Measurements from ENCODE around the gene RABGAP1L.
"Not testable (repeated sequence)": the region's sequence is repeated elsewhere in the genome, so short reads cannot be mapped to it uniquely, and the experiment has no call there.

The RABGAP1L gene

DNA sequence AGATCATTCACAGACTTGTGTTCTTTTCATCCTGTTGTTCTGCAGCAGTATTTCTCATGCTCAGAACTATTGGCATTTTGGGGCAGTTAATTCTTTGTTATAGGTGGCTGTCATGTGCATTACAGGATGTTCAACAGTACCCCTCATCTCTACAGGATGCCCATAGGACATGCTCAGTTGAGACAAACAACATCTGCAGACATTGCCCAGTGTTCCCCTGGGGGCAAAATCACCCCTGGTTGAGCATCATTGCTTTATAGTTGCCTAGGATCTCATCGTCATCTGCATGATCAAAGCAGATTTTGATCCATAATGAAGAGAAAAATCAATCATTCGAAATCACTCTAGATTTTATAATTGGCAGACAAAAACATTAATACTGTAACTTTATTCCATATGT, 617.9 kb downstream of the RABGAP1L start:
- DNase-seq = no peak

DNA sequence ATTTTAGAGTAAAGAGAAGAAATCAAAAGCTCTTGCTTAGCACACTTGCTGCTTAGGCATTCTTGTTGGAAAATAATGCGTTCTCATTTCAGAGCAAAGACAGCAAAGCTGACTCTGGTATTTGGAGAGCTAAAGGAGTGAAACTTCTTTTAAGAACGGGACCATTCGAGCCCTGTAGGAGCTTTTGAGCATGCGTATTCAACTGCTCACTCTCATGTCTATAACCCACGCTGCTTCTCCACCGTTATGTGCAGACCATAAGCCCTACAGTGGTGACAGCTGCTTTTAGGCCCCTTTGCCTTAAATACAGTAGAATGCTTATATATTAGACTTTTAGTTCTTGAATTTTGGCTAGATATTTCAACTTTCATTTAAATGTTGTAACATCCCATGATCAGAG, 626.2 kb downstream of the RABGAP1L start:
- no peak for DNase-seq

DNA sequence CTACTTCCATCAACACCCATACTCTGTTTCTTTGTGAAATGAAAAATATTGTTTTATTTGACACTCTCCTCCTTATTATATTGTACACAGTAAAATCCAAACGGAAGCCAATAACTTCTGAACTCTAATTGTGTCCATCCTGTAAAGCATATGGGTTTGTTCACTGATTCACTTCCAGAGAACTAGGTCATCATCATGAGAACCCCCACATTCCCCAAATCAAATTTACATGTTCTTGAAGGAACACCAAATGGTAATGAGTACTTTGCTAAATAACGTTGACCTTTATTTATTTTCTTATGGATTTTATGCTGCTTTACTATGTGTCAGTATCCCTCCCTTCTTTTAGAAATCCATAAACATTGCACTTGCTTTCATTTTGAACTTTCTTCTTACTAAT, 627.0 kb downstream of the RABGAP1L start:
- no peak for DNase-seq

DNA sequence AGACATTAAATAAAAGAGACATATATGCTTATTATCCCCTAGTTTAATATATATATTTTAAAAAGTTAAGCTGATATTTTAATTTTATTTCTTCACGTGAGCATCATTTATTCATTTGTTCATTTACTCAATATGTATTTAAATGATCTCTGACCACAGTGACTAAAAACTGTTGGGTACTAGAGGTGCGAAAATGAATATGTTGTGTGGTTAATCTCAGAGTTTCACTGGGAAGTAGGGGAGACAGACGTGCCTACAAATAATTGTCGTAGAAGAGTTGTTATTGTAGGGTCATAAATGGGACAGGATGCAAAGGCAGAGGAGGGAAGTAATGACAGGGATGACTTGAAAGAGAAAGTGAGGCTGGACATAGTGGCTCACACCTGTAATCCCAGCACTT, 627.4 kb downstream of the RABGAP1L start:
- DNase-seq = no peak

DNA sequence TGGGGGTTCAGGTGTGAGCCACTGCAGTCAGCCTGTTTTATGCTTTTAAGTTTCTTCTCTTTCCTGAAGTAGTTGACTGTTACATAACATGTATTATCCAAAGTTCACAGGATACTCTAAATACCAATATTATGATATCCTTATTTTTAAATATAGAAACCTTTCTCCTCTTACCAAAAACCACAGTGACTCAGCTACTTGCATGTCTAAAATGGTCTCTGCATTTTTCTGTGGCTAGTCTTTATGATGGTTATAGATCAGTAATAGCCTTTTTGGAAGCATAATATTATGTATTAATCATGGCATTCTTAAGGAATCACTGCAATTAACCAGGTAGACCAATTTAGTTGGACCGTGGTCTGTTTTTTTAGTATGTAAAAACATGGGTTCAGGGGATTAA, 629.7 kb downstream of the RABGAP1L start:
- no peak for DNase-seq

DNA sequence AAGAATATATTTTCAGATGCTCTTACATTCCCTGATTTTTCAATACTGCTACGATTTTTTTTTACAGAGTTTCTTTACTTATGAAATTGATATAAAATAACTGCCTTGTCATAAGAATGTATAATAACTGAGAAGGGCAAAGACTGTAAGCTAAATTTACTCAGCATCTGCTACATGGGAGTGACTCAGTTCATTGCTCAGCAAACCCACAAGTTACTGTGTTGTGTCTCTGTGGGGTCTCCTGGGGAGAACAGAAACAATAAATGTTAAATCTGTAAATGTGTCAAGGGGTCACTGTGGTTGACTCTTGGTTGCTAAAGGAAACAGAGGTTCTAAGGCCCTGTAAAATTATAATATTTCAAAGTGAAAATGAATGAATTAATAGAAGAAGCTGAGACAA, 630.1 kb downstream of the RABGAP1L start:
- no peak for DNase-seq

DNA sequence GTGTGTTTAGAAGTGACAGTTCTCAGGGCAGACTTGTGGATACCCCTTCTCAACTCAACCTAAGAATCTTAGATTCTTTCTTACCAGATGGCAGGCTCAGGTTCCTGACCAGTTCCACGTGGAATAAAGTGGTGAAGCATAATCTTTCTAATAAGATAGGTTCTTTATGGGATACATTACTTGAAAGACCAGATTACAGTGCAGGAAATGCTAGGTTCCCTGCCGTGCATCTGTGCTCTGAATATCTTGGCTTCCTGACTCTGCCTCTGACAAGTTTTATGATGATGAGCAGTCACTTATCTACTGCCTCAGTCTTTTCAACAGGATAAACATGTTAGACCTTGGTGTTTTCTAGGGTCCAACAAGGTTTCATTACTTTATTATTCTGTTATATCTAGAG, 632.5 kb downstream of the RABGAP1L start:
- DNase-seq = no peak

DNA sequence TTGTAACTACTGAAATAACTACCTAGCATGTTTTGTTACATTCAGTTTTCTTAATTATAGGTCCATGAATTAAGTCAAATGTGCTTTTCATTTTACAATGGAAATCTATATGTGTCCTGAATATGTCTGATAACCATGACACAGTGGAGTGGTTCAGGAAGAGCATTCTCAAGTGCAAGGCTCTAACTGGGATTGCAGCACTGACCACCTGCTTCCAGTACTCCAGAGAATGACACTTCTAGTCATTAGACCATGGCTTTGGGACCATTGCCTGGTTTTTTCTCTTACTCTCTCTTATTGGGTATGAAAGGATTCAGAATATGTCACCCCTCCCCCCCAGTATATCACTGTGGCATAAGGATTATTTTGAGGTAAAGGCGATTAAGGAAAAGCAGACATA, 635.5 kb downstream of the RABGAP1L start:
- DNase-seq = no peak

DNA sequence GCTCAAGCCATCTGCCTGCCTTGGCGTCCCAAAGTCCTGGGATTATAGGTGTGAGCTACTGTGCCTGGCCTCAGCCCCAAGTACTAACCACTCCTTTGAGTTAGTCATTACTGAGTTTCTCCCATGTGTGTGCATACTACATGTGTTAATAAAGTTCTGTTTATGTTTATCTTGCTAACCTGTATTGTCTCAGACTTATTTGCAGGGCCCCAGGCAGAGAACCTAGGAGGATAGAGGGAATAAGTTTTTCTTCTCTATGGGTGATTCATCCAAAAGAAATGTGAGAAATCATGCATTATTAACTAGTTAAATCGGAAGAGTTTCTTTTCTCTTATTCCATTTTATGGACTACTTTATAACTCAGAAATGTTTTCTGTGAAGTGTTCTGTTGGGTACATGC, 636.5 kb downstream of the RABGAP1L start:
- no peak for DNase-seq

DNA sequence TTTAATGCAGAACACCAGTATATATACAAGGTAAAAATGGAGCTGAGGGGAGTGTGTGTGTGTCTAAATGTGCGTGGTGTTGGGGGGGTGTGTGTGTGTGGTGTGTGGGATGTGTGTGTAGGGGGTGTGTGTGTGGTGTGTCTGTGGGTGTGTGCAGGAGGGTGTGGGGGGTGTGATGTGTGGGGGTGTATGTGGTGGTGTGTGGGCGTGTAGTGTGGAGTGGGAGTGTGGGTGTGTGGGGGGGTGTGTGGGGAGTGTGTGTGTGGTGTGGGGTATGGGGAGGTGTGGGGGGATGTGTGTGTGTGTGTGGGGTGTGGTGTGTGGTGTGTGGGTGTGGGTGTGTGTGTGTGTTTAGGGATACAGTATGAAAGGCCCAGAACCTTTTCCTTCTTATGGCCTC, 638.1 kb downstream of the RABGAP1L start:
- no peak for DNase-seq

DNA sequence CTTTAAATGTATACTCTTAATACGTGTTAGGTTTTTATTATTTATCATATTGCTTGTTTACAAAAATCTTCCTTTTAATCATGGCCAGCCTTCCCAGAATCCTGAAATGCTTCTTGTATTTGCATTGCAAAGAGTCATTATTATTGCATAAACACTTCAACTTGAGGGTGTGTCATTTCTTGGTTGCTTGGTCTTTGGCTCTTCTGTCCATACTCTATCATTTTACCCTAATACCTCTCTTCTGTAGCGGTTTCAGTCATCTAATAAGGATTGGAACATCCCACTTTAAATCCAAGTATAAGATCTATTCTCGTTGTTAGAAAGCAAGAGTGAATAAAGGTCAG, 639.8 kb downstream of the RABGAP1L start:
- DNase-seq = no peak

DNA sequence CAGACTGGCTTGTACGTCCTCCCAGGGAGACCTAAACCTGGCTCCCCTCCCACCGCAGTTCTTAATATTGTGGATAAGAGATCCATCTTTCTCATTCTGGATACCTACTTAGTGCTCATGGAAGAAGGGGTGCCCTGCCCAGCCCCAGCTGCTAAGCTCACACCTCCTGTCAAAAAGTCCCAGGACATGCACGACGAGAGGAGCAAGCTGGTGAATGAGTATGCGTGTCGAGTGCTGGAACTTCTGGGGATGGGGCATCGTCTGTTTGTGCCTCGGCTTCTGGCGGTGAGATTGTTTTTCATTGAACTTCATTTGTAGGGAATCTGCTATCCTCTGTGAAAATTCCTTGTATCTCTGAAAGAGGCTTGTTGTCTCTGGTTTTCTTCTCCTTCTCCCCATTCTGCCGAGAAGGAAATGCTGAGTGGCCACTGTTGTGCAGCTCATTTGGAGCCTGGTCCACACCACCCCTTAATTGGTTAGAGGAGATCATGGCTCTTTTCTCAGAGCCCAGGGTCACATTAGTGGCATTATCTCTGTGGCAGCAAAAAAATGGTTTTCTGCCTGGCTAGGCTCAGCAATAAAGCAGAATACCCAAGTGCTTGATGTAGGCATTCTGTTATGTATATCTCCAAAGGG, 641.0 kb downstream of the RABGAP1L start:
- DNase-seq = no peak

DNA sequence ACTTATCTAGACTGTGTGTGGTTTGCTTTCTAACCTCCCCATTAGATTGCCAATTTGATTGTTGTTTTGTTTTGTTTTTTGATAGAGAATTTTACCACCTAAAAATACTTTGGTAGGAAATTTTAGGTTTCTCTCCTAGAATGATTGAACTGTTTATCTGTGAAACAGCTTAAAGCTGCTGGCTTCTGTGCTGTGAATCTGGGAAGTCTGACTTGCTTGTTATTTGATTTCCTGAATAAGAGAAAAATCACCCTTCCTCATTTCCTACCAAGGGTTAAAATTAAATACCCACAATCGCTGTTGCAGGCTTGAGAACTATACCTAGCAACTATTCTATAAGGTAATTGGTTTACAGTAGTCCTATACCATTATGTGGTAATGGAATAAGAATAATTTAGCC, 641.6 kb downstream of the RABGAP1L start:
- DNase-seq = no peak

DNA sequence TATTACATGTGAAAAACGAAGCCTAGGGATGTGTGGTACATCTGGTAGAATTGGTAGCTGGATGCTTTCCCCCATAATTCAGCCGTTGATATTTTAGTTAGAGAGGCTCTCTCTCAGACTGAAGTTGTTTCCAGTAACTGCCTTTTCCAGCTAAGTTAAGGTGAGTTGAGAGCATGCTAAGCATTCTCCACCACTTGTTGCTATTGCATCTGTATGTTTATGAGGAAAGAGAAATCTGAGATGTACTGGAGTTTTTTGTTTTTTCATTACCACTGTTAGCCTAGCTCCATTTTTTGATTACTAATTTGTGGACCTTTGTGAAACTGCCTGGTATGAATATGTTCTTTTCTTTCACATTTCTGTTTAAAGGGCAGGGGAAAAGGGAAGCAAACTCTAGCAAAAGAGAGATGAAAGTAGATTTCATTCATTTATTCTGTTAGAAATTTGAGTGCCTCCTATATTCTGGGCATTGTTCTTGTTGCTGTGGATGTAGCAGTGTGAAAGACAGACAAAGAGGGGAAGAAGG, 650.5 kb downstream of the RABGAP1L start:
- no peak for DNase-seq

DNA sequence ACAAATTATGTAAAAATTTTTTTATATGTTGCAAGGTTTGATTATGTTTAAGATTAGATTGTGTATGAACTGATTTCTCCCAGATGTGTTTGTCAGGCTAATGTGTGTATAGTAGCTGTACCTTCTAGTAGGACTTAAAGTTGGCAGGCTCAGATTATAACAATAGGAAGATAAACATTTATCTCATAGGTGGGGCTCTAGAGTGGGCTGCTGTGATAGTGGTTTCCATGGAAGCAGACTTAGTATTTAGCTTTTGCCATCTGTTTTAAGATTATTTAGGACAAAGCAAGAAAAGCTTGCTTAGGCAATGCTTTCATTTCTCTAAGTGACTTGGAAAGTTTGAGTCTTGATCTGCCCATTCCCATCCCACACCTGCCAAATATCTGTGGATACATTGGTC, 652.7 kb downstream of the RABGAP1L start:
- DNase-seq = no peak

DNA sequence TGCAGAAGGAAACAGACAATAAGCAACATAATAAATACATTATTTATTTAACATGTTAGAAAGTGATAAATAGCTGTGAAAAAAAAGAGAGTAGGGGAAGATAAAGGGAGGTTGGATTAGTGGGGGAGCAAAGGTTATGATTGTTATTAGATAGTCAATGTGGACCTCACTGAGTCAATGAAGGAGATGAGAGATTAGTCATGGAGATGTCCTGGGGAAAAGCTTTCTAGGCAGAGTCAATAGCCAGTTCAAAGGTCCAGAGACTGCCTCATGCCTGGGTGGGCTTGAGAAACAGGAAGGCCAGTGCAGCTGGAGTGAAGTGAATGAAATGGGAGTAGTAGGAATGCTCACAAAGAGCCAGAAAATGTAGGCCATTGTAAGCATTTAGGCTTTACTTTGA, 653.3 kb downstream of the RABGAP1L start:
- no peak for DNase-seq

DNA sequence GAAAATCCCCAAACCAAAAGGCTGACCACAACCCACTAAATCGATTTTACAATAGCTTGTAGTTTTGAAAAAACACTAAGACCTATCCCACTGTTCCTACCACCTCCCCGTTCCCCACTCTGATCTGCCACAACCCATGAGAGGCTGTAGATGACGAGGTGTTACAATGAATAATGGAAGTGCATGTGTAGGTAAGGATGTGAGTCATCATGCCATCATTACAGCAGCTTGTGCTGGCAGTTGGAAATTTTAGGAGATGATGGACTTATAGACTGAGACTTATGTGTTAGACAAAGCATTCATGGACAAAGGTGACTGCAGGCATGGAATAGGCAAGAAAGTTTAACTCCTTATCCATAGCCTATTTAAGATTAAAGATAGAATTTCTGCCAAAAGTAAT, 655.7 kb downstream of the RABGAP1L start:
- DNase-seq = no peak

DNA sequence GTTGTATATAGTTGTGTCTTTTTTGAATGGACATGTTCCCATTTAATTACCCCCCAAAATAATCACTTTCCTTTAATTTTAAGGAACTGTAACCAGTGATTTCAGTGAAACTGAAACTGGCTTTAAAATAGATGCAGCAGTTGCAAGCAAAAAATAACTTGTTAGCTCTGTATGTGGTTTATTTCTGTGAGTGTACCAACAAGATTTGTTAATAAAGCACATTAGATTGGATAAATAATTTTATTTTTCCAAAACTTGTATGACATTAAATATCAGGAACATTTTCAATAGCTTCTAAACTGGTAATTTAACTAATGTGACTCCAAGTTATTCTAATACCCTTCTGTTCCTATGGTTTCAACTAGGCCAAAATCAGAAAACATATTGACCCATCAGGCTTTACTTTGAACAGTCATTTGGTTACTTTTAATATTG, 656.2 kb downstream of the RABGAP1L start:
- DNase-seq = no peak

DNA sequence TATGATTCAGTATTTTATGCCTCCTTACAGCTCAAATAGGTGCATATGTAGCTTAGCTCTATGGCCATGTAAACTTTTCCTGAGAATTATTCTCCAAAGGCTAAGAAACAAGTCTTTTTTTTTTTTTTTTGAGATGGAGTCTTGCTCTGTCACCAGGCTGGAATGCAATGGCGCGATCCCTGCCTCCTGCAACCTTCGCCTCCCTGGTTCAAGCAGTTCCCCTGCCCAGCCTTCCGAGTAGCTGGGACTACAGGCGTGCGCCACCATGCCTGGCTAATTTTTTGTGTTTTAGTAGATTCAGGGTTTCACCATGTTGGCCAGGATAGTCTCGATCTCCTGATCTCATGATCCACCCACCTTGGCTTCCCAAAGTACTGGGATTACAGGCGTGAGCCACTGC, 657.3 kb downstream of the RABGAP1L start:
- DNase-seq = not testable (repeated sequence)

DNA sequence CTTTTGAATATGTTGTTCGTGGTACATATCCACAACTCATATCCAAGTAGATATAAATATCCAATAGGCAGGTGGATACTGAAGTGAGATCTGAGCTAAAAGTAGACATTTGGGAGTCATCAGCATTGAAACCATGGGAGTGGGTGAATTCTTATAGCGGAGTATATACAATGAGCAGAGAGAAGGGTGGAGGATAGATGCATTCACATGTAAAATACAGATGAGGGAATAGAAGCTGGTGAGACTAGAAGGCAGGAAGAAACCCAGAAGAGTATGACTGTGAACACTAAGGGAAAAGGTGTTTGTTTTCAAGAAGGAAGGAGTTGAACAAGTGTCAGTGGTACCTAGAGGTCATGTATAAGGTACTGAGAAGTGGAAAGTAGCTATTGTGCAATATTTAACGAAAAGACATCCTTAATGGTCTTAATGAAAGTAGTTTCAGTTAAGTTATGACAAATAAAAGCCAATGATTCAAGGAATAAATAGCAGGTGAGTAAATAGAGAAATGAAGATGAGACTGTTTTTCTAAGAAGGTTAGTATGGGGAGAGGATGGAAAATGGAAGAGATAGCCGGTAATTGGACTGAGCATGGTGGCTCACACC, 658.8 kb downstream of the RABGAP1L start:
- DNase-seq = no peak

DNA sequence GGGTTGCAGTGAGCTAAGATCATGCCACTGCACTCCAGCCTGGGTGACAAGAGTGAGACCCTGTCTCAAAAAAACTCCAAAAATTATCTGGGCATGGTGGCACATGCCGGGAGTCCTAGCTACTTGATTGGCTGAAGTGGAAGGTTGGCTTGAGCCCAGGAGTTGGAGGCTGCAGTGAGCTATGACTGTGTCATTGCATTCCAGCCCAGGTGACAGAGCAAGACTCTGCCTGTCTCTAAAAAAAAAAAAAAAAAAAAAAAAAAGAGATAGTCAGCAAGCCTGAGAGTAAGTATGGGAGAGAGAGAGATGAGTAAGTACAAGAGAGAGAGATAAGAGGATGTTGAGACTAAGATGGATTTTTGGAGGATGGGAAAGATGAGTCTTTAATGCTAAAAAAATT, 659.6 kb downstream of the RABGAP1L start:
- DNase-seq = no peak

DNA sequence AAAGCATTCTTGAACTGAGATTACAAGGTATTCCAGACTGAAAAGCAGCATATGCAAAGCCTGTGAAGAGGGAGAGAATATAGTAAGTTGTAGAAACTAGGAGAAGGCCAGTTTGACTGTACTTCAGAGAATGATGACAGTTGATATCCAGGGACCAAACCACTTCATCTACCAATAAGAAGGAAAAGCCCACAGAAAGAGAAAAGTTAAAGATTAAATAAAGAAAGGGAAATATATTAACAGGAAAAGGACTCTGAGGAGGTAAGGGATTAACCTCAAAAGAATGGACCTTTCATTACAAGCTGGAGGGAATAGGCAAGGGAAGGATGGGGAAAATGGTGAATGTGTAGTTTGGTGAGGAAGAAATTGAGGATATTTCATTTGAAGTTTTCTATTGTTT, 660.3 kb downstream of the RABGAP1L start:
- DNase-seq = no peak

DNA sequence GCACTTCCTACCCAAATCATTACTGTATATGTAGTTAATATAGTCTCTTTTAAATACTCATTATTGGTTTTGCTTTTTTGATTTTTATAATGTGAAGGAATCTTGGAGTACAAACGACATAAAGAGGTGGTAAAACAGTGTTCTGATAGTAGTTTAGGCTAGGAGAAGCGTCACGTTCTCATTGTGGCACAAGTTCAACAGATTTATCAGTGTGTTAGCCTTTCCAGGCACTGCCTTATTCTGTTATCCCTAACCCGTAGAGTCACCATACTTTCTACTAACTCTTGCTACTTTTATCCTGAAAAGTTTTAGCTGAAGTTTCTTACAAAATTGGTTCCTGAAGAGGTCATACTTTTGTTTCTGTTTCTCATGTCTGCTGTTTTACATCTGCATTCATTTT, 665.8 kb downstream of the RABGAP1L start:
- no peak for DNase-seq

DNA sequence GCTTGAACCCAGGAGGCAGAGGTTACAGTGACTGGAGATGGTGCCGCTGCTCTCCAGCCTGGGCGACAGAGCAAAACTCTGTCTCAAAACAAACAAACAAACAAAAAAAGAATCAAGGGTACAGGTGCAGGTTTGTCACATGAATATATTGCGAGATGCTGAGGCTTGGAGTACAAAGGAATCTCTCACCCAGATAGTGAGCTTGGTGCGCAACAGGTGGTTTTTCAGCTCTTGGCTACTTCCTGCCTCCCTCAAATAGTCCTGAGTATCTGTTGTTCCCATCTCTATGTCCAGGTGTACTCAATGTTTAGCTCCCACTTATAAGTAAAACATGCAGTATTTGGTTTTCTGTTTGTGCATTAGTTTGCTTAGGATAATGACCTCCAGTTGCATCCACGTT, 666.5 kb downstream of the RABGAP1L start:
- no peak for DNase-seq

DNA sequence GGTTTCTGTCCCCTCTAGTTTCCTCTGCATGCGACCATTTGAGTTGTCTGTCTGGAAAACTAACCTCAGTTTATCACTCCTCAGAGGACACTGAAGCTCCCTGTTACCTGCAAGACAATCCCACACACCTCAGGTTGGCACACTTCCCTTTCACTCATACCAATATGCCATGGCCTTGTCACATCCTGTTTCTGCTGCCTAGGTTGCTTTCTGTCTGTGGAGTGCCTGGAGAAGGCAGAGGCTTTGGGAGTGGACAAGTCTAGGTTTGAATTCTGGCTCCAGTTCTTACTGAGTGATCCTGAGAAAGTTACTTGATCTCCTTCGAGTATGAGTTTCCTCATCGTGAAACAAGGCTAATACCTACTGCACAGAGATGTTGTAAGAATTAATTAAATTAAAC, 668.9 kb downstream of the RABGAP1L start:
- DNase-seq = no peak
